Astrocyte (in vitro differentiated cells and primary cell): ENCODE data around the gene TBC1D9B. TPM values are rescaled to one million over a fixed set of nuclear protein-coding genes. Genes with fewer than 3 reads are reported as not detected.

Experiments used
- DNase-seq: peaks from one replicate; pipeline ENCODE4 v3.0.0-alpha.2; 2010; ENCODE audit warnings: low read depth
- FAIRE-seq: peaks from 2 replicates; lab custom pipeline; 2011; peaks lifted over from hg19 to GRCh38; lab: Jason Lieb, UNC
- H2AFZ ChIP-seq: 2 replicates; pipeline ENCODE4 v1.6.0; 2012; ENCODE audit warnings: low read depth, low read length, inconsistent platforms
- H3K27ac ChIP-seq: 2 replicates; pipeline ENCODE4 v1.5.1; 2011; ENCODE audit warnings: low read depth, low read length, inconsistent platforms
- H3K27me3 ChIP-seq: 2 replicates; pipeline ENCODE4 v1.6.0; 2011; ENCODE audit warnings: low read length, inconsistent platforms; ENCODE audit not compliant: insufficient read depth
- H3K36me3 ChIP-seq: 2 replicates; pipeline ENCODE4 v1.5.1; 2011; ENCODE audit warnings: low read length, inconsistent platforms; ENCODE audit not compliant: insufficient read depth
- H3K4me1 ChIP-seq: 2 replicates; pipeline ENCODE4 v1.5.1; 2011; ENCODE audit warnings: low read length, inconsistent platforms; ENCODE audit not compliant: insufficient read depth
- H3K4me2 ChIP-seq: 2 replicates; pipeline ENCODE4 v1.6.0; 2012; ENCODE audit warnings: low read length, inconsistent platforms
- H3K4me3 ChIP-seq: 2 replicates; pipeline ENCODE4 v1.5.1; 2011; ENCODE audit warnings: low read depth, mild to moderate bottlenecking, low read length, inconsistent platforms; ENCODE audit not compliant: insufficient read depth
- H3K79me2 ChIP-seq: 2 replicates; pipeline ENCODE4 v1.6.0; 2012; ENCODE audit warnings: mild to moderate bottlenecking, low read length, inconsistent platforms; ENCODE audit not compliant: insufficient read depth
- H3K9ac ChIP-seq: 2 replicates; pipeline ENCODE4 v1.6.0; 2012; ENCODE audit warnings: mild to moderate bottlenecking, low read length, inconsistent platforms
- H3K9me3 ChIP-seq: 2 replicates; pipeline ENCODE4 v1.5.1; 2012; ENCODE audit warnings: low read depth, mild to moderate bottlenecking, low read length, inconsistent platforms; ENCODE audit not compliant: insufficient read depth
- H4K20me1 ChIP-seq: 2 replicates; pipeline ENCODE4 v1.6.0; 2012; ENCODE audit warnings: low read length, inconsistent platforms; ENCODE audit not compliant: insufficient read depth
- H3K27ac Mint-ChIP-seq: one replicate; pipeline ENCODE4 v1.8.0; 2021; ENCODE audit warnings: mild to moderate bottlenecking, mixed read lengths; ENCODE audit not compliant: unreplicated experiment
- H3K27me3 Mint-ChIP-seq: one replicate; pipeline ENCODE4 v1.8.0; 2021; ENCODE audit warnings: low read depth, mixed read lengths; ENCODE audit not compliant: unreplicated experiment
- H3K36me3 Mint-ChIP-seq: one replicate; pipeline ENCODE4 v1.8.0; 2021; ENCODE audit warnings: low read depth, mixed read lengths; ENCODE audit not compliant: unreplicated experiment
- H3K4me1 Mint-ChIP-seq: one replicate; pipeline ENCODE4 v1.8.0; 2021; ENCODE audit warnings: low read depth, mixed read lengths; ENCODE audit not compliant: unreplicated experiment
- H3K4me3 Mint-ChIP-seq: one replicate; pipeline ENCODE4 v1.8.0; 2021; ENCODE audit warnings: mild to moderate bottlenecking, moderate library complexity, mixed read lengths; ENCODE audit not compliant: unreplicated experiment
- H3K9me3 Mint-ChIP-seq: one replicate; pipeline ENCODE4 v1.8.0; 2021; ENCODE audit warnings: mild to moderate bottlenecking, mixed read lengths; ENCODE audit not compliant: unreplicated experiment
- EZH2 ChIP-seq: IDR thresholded peaks from 2 replicates; pipeline ENCODE4 v1.6.1; 2012; ENCODE audit warnings: mild to moderate bottlenecking, low read length, inconsistent platforms; ENCODE audit not compliant: insufficient read depth
- total RNA-seq: library from RNA; stranded (reverse); gene quantifications from 2 replicates; pipeline ENCODE4 v1.2.1, GENCODE V29; 2021
- TF ChIP-seq, protein P1 (sequence below): IDR thresholded peaks from 2 replicates; pipeline ENCODE4 v1.5.1; 2011; ENCODE audit warnings: low read depth, mild to moderate bottlenecking, inconsistent platforms, low read length, moderate library complexity; ENCODE audit not compliant: insufficient read depth

Gene TBC1D9B
- total RNA-seq, 1 donor from 2014 or later: 89.9 TPM

DNA sequence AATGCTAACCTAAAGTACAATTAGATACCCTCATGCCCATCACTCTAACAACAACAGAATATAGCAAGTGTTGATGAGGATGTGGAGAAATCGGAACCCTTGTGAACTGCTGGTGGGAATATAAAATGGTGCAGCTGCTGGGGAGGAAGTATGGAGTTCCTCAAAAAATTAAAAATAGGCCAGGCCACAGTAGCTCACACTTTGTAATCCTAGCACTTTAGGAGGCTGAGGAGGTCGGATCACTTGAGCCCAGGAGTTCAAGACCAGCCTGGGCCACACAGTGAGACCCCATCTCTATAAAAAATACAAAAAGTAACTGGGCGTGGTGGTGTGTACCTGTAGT is 31.1 kb downstream of the TBC1D9B start:
- Histone ChIP-seq H3K9ac (no peak overlapping the region), H4K20me1 (no peaks in the 10 kb centered on the region), H3K27me3 (no peaks in the 10 kb centered on the region), H3K9me3 (no peaks in the 10 kb centered on the region), H3K4me1 (no peaks in the 10 kb centered on the region), H3K4me2 (no peak overlapping the region), H2AFZ (no peak overlapping the region), H3K79me2 (no peaks in the 10 kb centered on the region), H3K36me3 (peaks cover 20% of the 10 kb centered on the region), H3K27ac (no peak overlapping the region), H3K4me3 (no peak overlapping the region)
- TF ChIP-seq, protein P1, sequence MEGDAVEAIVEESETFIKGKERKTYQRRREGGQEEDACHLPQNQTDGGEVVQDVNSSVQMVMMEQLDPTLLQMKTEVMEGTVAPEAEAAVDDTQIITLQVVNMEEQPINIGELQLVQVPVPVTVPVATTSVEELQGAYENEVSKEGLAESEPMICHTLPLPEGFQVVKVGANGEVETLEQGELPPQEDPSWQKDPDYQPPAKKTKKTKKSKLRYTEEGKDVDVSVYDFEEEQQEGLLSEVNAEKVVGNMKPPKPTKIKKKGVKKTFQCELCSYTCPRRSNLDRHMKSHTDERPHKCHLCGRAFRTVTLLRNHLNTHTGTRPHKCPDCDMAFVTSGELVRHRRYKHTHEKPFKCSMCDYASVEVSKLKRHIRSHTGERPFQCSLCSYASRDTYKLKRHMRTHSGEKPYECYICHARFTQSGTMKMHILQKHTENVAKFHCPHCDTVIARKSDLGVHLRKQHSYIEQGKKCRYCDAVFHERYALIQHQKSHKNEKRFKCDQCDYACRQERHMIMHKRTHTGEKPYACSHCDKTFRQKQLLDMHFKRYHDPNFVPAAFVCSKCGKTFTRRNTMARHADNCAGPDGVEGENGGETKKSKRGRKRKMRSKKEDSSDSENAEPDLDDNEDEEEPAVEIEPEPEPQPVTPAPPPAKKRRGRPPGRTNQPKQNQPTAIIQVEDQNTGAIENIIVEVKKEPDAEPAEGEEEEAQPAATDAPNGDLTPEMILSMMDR: no peak
- TF ChIP-seq EZH2: no peak
- Mint-ChIP-seq H3K4me1 (no peaks in the 10 kb centered on the region), H3K27ac (no peak overlapping the region), H3K9me3 (no peaks in the 10 kb centered on the region), H3K4me3 (no peak overlapping the region), H3K27me3 (no peaks in the 10 kb centered on the region), H3K36me3 (peaks cover 11% of the 10 kb centered on the region)
- DNase-seq (no peak), FAIRE-seq (no peak)

DNA sequence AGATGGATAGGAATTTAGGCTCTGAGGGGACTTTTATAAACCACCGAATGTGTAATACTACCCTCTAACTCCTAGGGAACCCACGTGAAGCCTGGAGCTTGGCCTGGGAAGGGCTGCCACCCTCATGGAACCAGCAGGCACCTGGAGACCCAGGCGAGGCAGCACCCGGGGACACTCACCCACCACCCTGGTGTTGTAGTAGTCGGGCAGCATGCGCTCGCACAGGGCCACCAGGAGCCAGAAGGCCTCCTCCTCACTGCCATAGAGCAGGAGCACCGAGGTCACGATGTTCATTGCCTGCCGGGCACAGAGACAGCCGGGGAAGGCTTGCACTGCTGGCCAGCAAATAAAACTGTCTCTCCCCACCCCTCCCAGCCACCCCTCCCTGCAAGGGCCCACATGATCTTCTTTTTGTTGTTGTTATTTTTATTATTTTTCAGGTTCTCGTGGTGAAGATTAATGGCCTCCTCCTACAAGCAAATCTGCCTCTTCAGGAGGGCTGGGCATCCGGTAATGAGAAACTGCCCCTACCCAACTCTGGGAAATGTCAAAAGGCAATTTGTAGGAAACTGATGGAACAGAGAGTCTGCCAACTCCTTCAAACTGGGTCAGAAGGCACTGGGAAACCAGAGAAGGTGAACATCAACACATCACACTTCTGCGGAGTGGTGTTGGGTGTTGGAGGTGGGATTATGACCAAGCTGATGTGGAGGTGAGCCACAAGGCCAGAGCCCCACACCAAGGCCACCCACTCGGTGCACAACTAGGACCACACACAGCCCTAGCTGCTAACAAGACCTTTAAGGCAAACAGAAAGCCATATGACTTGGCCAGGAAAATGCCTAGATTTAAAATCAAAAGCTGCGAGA is 31.7 kb downstream of the TBC1D9B start:
- Histone ChIP-seq H3K27ac (no peak overlapping the region), H3K4me1 (no peaks in the 10 kb centered on the region), H2AFZ (no peak overlapping the region), H3K9me3 (no peaks in the 10 kb centered on the region), H3K4me3 (no peak overlapping the region), H4K20me1 (no peaks in the 10 kb centered on the region), H3K9ac (no peak overlapping the region), H3K4me2 (no peak overlapping the region), H3K27me3 (no peaks in the 10 kb centered on the region), H3K79me2 (no peaks in the 10 kb centered on the region), H3K36me3 (peaks cover 22% of the 10 kb centered on the region)
- DNase-seq: no peak
- H3K27me3 Mint-ChIP-seq: no peaks in the 10 kb centered on the region
- no peak overlapping the region for H3K4me3 Mint-ChIP-seq
- no peak overlapping the region for H3K27ac Mint-ChIP-seq
- no peak for TF ChIP-seq EZH2
- TF ChIP-seq, protein P1: no peak
- H3K9me3 Mint-ChIP-seq: no peaks in the 10 kb centered on the region
- no peaks in the 10 kb centered on the region for H3K4me1 Mint-ChIP-seq
- FAIRE-seq: no peak
- H3K36me3 Mint-ChIP-seq: peaks cover 12% of the 10 kb centered on the region
